Measurements from ENCODE around the gene DCHS1.

Gene DCHS1

DNA sequence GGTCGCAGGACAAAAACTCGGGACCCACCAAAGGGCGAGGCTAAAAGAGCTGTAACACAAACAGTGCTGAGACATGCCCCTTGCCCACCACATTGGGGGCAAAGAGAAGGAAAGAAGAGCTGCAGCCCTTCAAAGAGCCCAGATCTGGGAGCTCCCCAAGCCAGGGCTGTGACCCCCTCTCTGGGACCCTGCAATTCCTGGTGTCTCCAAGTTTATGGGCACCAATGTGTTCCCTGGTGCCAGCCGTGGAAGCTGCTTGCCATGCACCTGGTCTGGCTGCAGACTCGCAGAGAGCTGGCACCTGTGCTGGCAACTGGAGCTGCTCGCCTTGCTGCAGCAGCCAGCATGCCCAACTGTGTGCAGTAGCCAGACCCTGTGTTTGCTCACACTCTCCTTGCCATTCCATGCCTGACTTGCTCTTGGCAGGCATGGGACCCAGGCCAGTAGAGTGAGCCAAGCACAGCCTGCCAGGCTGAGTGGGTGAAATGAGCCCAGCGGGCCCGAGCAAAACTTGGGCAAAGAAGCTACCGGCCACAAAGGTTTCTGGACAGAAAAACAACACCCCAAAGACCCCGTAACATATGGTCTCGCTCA lies 68.2 kb downstream of the DCHS1 start:
- TF ChIP-seq, protein P1, sequence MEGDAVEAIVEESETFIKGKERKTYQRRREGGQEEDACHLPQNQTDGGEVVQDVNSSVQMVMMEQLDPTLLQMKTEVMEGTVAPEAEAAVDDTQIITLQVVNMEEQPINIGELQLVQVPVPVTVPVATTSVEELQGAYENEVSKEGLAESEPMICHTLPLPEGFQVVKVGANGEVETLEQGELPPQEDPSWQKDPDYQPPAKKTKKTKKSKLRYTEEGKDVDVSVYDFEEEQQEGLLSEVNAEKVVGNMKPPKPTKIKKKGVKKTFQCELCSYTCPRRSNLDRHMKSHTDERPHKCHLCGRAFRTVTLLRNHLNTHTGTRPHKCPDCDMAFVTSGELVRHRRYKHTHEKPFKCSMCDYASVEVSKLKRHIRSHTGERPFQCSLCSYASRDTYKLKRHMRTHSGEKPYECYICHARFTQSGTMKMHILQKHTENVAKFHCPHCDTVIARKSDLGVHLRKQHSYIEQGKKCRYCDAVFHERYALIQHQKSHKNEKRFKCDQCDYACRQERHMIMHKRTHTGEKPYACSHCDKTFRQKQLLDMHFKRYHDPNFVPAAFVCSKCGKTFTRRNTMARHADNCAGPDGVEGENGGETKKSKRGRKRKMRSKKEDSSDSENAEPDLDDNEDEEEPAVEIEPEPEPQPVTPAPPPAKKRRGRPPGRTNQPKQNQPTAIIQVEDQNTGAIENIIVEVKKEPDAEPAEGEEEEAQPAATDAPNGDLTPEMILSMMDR (conservative IDR thresholded peaks at IDR 0.05; ENCODE audit: low read length): no peak
- TF ChIP-seq EZH2phosphoT487 (IDR thresholded peaks at IDR 0.05; ENCODE audit: borderline replicate concordance): no peak

GRCh38 chr11:6586434-6587359 lies 68.9 kb downstream of the DCHS1 start:
- Histone ChIP-seq H3K27me3 (ENCODE audit: insufficient read depth, low read length, poor library complexity, severe bottlenecking) (no peaks in the 10 kb centered on the region), H2AFZ (ENCODE audit: low read length) (no peak overlapping the region), H3K4me2 (ENCODE audit: low read depth, low read length, poor library complexity, severe bottlenecking) (no peak overlapping the region), H3K4me3 (ENCODE audit: low read length, poor library complexity, severe bottlenecking) (no peak overlapping the region), H3K9me3 (ENCODE audit: insufficient read depth, low read depth, low read length) (peaks cover 7% of the 10 kb centered on the region; the same call in 1 of the 2 replicates), H3F3A (ENCODE audit: low read depth) (no peaks in the 10 kb centered on the region), H3K4me1 (ENCODE audit: insufficient read depth, low read length, poor library complexity, severe bottlenecking) (no peaks in the 10 kb centered on the region), H3K36me3 (ENCODE audit: insufficient read depth, low read length) (peaks cover 8% of the 10 kb centered on the region), H3K9ac (ENCODE audit: low read depth, low read length, poor library complexity, severe bottlenecking) (no peak overlapping the region), H4K20me1 (ENCODE audit: insufficient read depth, low read length, poor library complexity, severe bottlenecking) (no peaks in the 10 kb centered on the region), H3K79me2 (ENCODE audit: insufficient read depth, low read length) (no peaks in the 10 kb centered on the region), H3K9me2 (replicated peaks; ENCODE audit: low read depth, low read length) (no peaks in the 10 kb centered on the region)
- TF ChIP-seq, protein P1 (conservative IDR thresholded peaks at IDR 0.05; ENCODE audit: low read length): no peak
- no peak for TF ChIP-seq EZH2phosphoT487 (IDR thresholded peaks at IDR 0.05; ENCODE audit: borderline replicate concordance)

More for the DNA sequence above, 68.2 kb downstream of the DCHS1 start:
- Histone ChIP-seq H3K9me2 (replicated peaks; ENCODE audit: low read depth, low read length) (no peaks in the 10 kb centered on the region), H3K4me2 (ENCODE audit: low read depth, low read length, poor library complexity, severe bottlenecking) (no peak overlapping the region), H3K9ac (ENCODE audit: low read depth, low read length, poor library complexity, severe bottlenecking) (no peak overlapping the region), H3K4me3 (ENCODE audit: low read length, poor library complexity, severe bottlenecking) (no peak overlapping the region), H4K20me1 (ENCODE audit: insufficient read depth, low read length, poor library complexity, severe bottlenecking) (no peaks in the 10 kb centered on the region), H3K9me3 (ENCODE audit: insufficient read depth, low read depth, low read length) (peaks cover 7% of the 10 kb centered on the region; the same call in 1 of the 2 replicates), H2AFZ (ENCODE audit: low read length) (no peak overlapping the region), H3F3A (ENCODE audit: low read depth) (no peaks in the 10 kb centered on the region), H3K4me1 (ENCODE audit: insufficient read depth, low read length, poor library complexity, severe bottlenecking) (no peaks in the 10 kb centered on the region), H3K27me3 (ENCODE audit: insufficient read depth, low read length, poor library complexity, severe bottlenecking) (no peaks in the 10 kb centered on the region), H3K79me2 (ENCODE audit: insufficient read depth, low read length) (no peaks in the 10 kb centered on the region), H3K36me3 (ENCODE audit: insufficient read depth, low read length) (peaks cover 10% of the 10 kb centered on the region)

- Histone ChIP-seq H3K9ac (ENCODE audit: low read depth, low read length, poor library complexity, severe bottlenecking) (no peak overlapping the region), H3K4me3 (ENCODE audit: low read length, poor library complexity, severe bottlenecking) (no peak overlapping the region), H4K20me1 (ENCODE audit: insufficient read depth, low read length, poor library complexity, severe bottlenecking) (no peaks in the 10 kb centered on the region)
Observed at GRCh38 chr11:6584528-6584927, 71.1 kb downstream of the DCHS1 start.

More at GRCh38 chr11:6584528-6584927, 71.1 kb downstream of the DCHS1 start:
- no peaks in the 10 kb centered on the region for H3K27me3 ChIP-seq (ENCODE audit: insufficient read depth, low read length, poor library complexity, severe bottlenecking)
- no peak overlapping the region for H2AFZ ChIP-seq (ENCODE audit: low read length)
- no peaks in the 10 kb centered on the region for H3K4me1 ChIP-seq (ENCODE audit: insufficient read depth, low read length, poor library complexity, severe bottlenecking)
- H3K36me3 ChIP-seq (ENCODE audit: insufficient read depth, low read length): 0 out of 2 replicates have a peak, but pooled peaks cover 3% of the 10 kb centered on the region
- no peak overlapping the region for H3K4me2 ChIP-seq (ENCODE audit: low read depth, low read length, poor library complexity, severe bottlenecking)
- H3F3A ChIP-seq (ENCODE audit: low read depth): no peaks in the 10 kb centered on the region
- H3K9me2 ChIP-seq (replicated peaks; ENCODE audit: low read depth, low read length): no peaks in the 10 kb centered on the region
- H3K9me3 ChIP-seq (ENCODE audit: insufficient read depth, low read depth, low read length): peaks cover 7% of the 10 kb centered on the region; the same call in 1 of the 2 replicates
- TF ChIP-seq EZH2phosphoT487 (IDR thresholded peaks at IDR 0.05; ENCODE audit: borderline replicate concordance): no peak
- TF ChIP-seq, protein P1 (conservative IDR thresholded peaks at IDR 0.05; ENCODE audit: low read length): no peak
- H3K79me2 ChIP-seq (ENCODE audit: insufficient read depth, low read length): no peaks in the 10 kb centered on the region
